ENCODE results near the gene PNPLA5. TPM values are rescaled to one million over a fixed set of nuclear protein-coding genes. Genes with fewer than 3 reads are reported as not detected.

The PNPLA5 gene, protein sequence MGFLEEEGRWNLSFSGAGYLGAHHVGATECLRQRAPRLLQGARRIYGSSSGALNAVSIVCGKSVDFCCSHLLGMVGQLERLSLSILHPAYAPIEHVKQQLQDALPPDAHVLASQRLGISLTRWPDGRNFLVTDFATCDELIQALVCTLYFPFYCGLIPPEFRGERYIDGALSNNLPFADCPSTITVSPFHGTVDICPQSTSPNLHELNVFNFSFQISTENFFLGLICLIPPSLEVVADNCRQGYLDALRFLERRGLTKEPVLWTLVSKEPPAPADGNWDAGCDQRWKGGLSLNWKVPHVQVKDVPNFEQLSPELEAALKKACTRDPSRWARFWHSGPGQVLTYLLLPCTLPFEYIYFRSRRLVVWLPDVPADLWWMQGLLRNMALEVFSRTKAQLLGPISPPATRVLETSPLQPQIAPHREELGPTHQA
- not detected for total RNA-seq
- polyA plus RNA-seq, result not detected

DNA sequence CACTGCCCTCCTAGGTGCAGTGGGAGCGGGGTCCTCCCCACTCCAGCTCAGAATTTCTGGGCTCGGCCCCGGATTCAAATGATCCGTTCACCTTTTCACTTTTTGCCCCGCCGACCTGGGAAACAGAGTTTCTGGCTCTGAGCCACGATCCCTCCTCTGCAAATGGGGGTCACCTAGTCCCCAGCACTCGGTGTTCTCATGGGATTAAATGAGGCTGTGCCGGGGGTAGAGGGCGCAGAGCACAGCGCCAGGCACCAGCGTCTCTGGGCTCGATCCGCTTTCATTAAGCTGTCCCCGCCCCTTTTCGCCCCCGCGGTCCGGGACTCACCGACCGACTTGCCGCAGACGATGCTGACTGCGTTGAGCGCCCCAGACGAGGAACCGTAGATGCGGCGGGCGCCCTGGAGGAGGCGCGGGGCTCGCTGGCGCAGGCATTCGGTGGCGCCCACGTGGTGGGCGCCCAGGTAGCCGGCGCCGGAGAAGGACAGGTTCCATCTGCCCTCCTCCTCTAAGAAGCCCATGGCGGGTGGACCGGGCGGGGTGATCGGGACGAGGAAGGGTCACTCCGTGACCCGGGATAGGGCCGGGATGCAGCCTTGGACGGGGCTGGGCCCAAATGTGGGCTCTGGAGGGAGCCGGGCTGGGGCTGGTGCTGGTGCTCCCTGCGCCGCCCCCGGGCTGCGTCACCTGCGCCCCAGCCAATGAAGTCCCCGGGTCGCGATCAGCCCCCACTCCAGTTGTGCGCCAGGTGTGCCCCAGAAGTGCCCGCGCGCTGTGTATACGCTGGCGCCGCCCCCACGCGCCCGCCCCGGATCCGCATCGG lies at the start of gene PNPLA5:
Gene PNPLA5 (minus strand): TSS at position 654 of the 823 bp plus-strand sequence. CDS start 133 bp downstream, at position 521.
- H3K27ac ChIP-seq (ENCODE audit: low read depth in 1 of 2, low read length in 2 of 2), result no peak within 1 kb of the TSS
- no peaks in the 10 kb centered on the region for H3K36me3 ChIP-seq (ENCODE audit: control insufficient read depth in 4 of 4, insufficient read depth in 3 of 4, low read depth in 1 of 4, low read length in 3 of 4)
- peaks cover 0 to 6% (median 1%) of the 10 kb centered on the region in 4 donors for H3K27me3 ChIP-seq (ENCODE audit: control insufficient read depth in 4 of 4, insufficient read depth in 4 of 4, low read length in 3 of 4)
- H3K4me3 ChIP-seq (ENCODE audit: low read depth in 1 of 3, low read length in 3 of 3), result peak within 1 kb of the TSS in 1 of 3 donors; percentile 28
- no peak within 1 kb of the TSS for H3K9ac ChIP-seq (ENCODE audit: low read depth in 1 of 2, low read length in 2 of 2)
- H3K9me3 ChIP-seq (ENCODE audit: control insufficient read depth in 4 of 4, low read length in 3 of 4), result no peaks in the 10 kb centered on the region
- TF ChIP-seq, protein P1, sequence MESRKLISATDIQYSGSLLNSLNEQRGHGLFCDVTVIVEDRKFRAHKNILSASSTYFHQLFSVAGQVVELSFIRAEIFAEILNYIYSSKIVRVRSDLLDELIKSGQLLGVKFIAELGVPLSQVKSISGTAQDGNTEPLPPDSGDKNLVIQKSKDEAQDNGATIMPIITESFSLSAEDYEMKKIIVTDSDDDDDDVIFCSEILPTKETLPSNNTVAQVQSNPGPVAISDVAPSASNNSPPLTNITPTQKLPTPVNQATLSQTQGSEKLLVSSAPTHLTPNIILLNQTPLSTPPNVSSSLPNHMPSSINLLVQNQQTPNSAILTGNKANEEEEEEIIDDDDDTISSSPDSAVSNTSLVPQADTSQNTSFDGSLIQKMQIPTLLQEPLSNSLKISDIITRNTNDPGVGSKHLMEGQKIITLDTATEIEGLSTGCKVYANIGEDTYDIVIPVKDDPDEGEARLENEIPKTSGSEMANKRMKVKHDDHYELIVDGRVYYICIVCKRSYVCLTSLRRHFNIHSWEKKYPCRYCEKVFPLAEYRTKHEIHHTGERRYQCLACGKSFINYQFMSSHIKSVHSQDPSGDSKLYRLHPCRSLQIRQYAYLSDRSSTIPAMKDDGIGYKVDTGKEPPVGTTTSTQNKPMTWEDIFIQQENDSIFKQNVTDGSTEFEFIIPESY (IDR thresholded peaks at IDR 0.05), result no peak
- TF ChIP-seq EGR1 (IDR thresholded peaks at IDR 0.05; ENCODE audit: low read depth in 2 of 2) (no peak), SP1 (IDR thresholded peaks at IDR 0.05) (no peak), NR2F2 (IDR thresholded peaks at IDR 0.05) (no peak), FOXA1 (IDR thresholded peaks at IDR 0.05) (no peak), RAD21 (IDR thresholded peaks at IDR 0.05) (no peak), FOXA2 (IDR thresholded peaks at IDR 0.05) (no peak), JUND (IDR thresholded peaks at IDR 0.05) (no peak), TAF1 (conservative IDR thresholded peaks at IDR 0.05) (no peak), HNF4A (conservative IDR thresholded peaks at IDR 0.05) (no peak)
- TF ChIP-seq, protein P2, sequence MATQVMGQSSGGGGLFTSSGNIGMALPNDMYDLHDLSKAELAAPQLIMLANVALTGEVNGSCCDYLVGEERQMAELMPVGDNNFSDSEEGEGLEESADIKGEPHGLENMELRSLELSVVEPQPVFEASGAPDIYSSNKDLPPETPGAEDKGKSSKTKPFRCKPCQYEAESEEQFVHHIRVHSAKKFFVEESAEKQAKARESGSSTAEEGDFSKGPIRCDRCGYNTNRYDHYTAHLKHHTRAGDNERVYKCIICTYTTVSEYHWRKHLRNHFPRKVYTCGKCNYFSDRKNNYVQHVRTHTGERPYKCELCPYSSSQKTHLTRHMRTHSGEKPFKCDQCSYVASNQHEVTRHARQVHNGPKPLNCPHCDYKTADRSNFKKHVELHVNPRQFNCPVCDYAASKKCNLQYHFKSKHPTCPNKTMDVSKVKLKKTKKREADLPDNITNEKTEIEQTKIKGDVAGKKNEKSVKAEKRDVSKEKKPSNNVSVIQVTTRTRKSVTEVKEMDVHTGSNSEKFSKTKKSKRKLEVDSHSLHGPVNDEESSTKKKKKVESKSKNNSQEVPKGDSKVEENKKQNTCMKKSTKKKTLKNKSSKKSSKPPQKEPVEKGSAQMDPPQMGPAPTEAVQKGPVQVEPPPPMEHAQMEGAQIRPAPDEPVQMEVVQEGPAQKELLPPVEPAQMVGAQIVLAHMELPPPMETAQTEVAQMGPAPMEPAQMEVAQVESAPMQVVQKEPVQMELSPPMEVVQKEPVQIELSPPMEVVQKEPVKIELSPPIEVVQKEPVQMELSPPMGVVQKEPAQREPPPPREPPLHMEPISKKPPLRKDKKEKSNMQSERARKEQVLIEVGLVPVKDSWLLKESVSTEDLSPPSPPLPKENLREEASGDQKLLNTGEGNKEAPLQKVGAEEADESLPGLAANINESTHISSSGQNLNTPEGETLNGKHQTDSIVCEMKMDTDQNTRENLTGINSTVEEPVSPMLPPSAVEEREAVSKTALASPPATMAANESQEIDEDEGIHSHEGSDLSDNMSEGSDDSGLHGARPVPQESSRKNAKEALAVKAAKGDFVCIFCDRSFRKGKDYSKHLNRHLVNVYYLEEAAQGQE (IDR thresholded peaks at IDR 0.05), result no peak
- TF ChIP-seq, protein P3, sequence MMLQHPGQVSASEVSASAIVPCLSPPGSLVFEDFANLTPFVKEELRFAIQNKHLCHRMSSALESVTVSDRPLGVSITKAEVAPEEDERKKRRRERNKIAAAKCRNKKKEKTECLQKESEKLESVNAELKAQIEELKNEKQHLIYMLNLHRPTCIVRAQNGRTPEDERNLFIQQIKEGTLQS (IDR thresholded peaks at IDR 0.05), result no peak
- TF ChIP-seq, protein P4, sequence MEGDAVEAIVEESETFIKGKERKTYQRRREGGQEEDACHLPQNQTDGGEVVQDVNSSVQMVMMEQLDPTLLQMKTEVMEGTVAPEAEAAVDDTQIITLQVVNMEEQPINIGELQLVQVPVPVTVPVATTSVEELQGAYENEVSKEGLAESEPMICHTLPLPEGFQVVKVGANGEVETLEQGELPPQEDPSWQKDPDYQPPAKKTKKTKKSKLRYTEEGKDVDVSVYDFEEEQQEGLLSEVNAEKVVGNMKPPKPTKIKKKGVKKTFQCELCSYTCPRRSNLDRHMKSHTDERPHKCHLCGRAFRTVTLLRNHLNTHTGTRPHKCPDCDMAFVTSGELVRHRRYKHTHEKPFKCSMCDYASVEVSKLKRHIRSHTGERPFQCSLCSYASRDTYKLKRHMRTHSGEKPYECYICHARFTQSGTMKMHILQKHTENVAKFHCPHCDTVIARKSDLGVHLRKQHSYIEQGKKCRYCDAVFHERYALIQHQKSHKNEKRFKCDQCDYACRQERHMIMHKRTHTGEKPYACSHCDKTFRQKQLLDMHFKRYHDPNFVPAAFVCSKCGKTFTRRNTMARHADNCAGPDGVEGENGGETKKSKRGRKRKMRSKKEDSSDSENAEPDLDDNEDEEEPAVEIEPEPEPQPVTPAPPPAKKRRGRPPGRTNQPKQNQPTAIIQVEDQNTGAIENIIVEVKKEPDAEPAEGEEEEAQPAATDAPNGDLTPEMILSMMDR (IDR thresholded peaks at IDR 0.05; ENCODE audit: low read depth, low read length, missing input control), result no peak
- TF ChIP-seq, protein P5, sequence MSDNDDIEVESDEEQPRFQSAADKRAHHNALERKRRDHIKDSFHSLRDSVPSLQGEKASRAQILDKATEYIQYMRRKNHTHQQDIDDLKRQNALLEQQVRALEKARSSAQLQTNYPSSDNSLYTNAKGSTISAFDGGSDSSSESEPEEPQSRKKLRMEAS (IDR thresholded peaks at IDR 0.05), result no peak
- H3K4me1 ChIP-seq (ENCODE audit: control insufficient read depth in 4 of 4, insufficient read depth in 4 of 4, low read length in 3 of 4), result peaks cover 0 to 10% (median 4%) of the 10 kb centered on the region in 4 donors
- 5% methylated on average over 72 of the region's 72 CpGs for WGBS
- DNase-seq (ENCODE audit: low spot score), result no peak

Data from liver (tissue), 9 donors.